Tibial nerve (tissue), 4 donors: ENCODE results near the gene BRICD5.

ENCODE experiments used
- CTCF ChIP-seq, 5 experiments: fragments of 200-600 bp in 3 of 5; fragments of 450-650 bp in 2 of 5; sonication (generic) in 3 of 5; IDR thresholded peaks; one replicate each; pipeline ENCODE4 v1.5.1; 2016 to 2019; ENCODE audit warnings: antibody characterized with exemption in 5 of 5, mild to moderate bottlenecking in 3 of 5, moderate library complexity in 2 of 5
- EP300 ChIP-seq, 2 donors: sonication (generic); formaldehyde crosslinking; IDR thresholded peaks; one replicate each; pipeline ENCODE4 v1.6.1; 2017; ENCODE audit warnings: antibody characterized with exemption in 2 of 2, mild to moderate bottlenecking in 1 of 2
- POLR2A ChIP-seq, 2 donors: fragments of 450-650 bp; IDR thresholded peaks; one replicate each; pipeline ENCODE4 v1.6.1; 2017; ENCODE audit warnings: antibody characterized with exemption in 2 of 2, mild to moderate bottlenecking in 2 of 2, moderate library complexity in 2 of 2

- no peak for TF ChIP-seq POLR2A (IDR thresholded peaks at IDR 0.05)
- no peak for TF ChIP-seq CTCF (IDR thresholded peaks at IDR 0.05)
- TF ChIP-seq EP300 (IDR thresholded peaks at IDR 0.05), result no peak
Measured at GRCh38 chr16:2223942-2224486, 13.4 kb upstream of the BRICD5 start.
